Measurements from ENCODE around the gene NUDT17. TPM values are rescaled to one million over a fixed set of nuclear protein-coding genes. Genes with fewer than 3 reads are reported as not detected.
"Not testable (repeated sequence)": the region's sequence is repeated elsewhere in the genome, so short reads cannot be mapped to it uniquely, and the experiment has no call there.

NUDT17 gene
- 1 to 10 TPM; 2.1 to 2.2 TPM for total RNA-seq
- 2.4 to 6.4 reads per million in 2 donors for total RNA-seq

- DNase-seq, result peak; percentile 63 to 72 (median 67)
- no peaks in the 10 kb centered on the region for H3K36me3 Mint-ChIP-seq (ENCODE audit: low read depth)
- H3K4me1 Mint-ChIP-seq, result peaks cover 7% of the 10 kb centered on the region
- H3K27ac Mint-ChIP-seq, result no peak within 1 kb of the TSS
- no peak within 1 kb of the TSS for H3K4me3 Mint-ChIP-seq
- no peaks in the 10 kb centered on the region for H3K9me3 ChIP-seq (ENCODE audit: control insufficient read depth, low read length, poor library complexity, severe bottlenecking)
- no peaks in the 10 kb centered on the region for H3K27me3 Mint-ChIP-seq
- peak; percentile 85 for ATAC-seq
Observed at GRCh38 chr1:145845514-145846161, at the start of gene NUDT17. Gene NUDT17 (plus strand): TSS chr1:145845630. CDS start chr1:145845641, 11 bp downstream.

GRCh38 chr1:145796753-145797152 is 48.7 kb upstream of the NUDT17 start:
- H3K27ac Mint-ChIP-seq, result no peak overlapping the region
- DNase-seq (no peak), ATAC-seq (no peak)
- peaks cover 4% of the 10 kb centered on the region for H3K36me3 Mint-ChIP-seq (ENCODE audit: low read depth)
- H3K4me1 Mint-ChIP-seq, result peaks cover 19% of the 10 kb centered on the region
- no peaks in the 10 kb centered on the region for H3K27me3 Mint-ChIP-seq
- peaks cover 4% of the 10 kb centered on the region for H3K9me3 ChIP-seq (ENCODE audit: control insufficient read depth, low read length, poor library complexity, severe bottlenecking)
- no peak overlapping the region for H3K4me3 Mint-ChIP-seq

GRCh38 chr1:145799806-145800205 is 45.6 kb upstream of the NUDT17 start:
- peaks cover 4% of the 10 kb centered on the region for H3K9me3 ChIP-seq (ENCODE audit: control insufficient read depth, low read length, poor library complexity, severe bottlenecking)
- ATAC-seq (no peak), DNase-seq (no peak)
- no peaks in the 10 kb centered on the region for H3K36me3 Mint-ChIP-seq (ENCODE audit: low read depth)
- H3K27me3 Mint-ChIP-seq, result no peaks in the 10 kb centered on the region
- H3K4me1 Mint-ChIP-seq, result peaks cover 26% of the 10 kb centered on the region
- H3K27ac Mint-ChIP-seq, result no peak overlapping the region
- H3K4me3 Mint-ChIP-seq, result no peak overlapping the region

GRCh38 chr1:145804235-145805045 is 41.0 kb upstream of the NUDT17 start:
- H3K9me3 ChIP-seq (ENCODE audit: control insufficient read depth, low read length, poor library complexity, severe bottlenecking), result no peaks in the 10 kb centered on the region
- no peak for ATAC-seq
- no peak overlapping the region for H3K4me3 Mint-ChIP-seq
- H3K4me1 Mint-ChIP-seq, result peaks cover 35% of the 10 kb centered on the region
- no peaks in the 10 kb centered on the region for H3K27me3 Mint-ChIP-seq
- H3K27ac Mint-ChIP-seq, result no peak overlapping the region
- H3K36me3 Mint-ChIP-seq (ENCODE audit: low read depth), result peaks cover 3% of the 10 kb centered on the region
- no peak for DNase-seq

GRCh38 chr1:145805057-145805456 is 40.4 kb upstream of the NUDT17 start:
- no peak overlapping the region for H3K4me3 Mint-ChIP-seq
- H3K27ac Mint-ChIP-seq, result no peak overlapping the region
- peaks cover 33% of the 10 kb centered on the region for H3K4me1 Mint-ChIP-seq

GRCh38 chr1:145806408-145806807 is 39.0 kb upstream of the NUDT17 start:
- no peak for DNase-seq
- H3K9me3 ChIP-seq (ENCODE audit: control insufficient read depth, low read length, poor library complexity, severe bottlenecking), result no peaks in the 10 kb centered on the region
- Mint-ChIP-seq H3K4me3 (no peak overlapping the region), H3K36me3 (ENCODE audit: low read depth) (peaks cover 3% of the 10 kb centered on the region), H3K27me3 (no peaks in the 10 kb centered on the region), H3K4me1 (peaks cover 28% of the 10 kb centered on the region), H3K27ac (no peak overlapping the region)
- no peak for ATAC-seq

More at GRCh38 chr1:145805057-145805456, 40.4 kb upstream of the NUDT17 start:
- no peaks in the 10 kb centered on the region for H3K27me3 Mint-ChIP-seq
- H3K36me3 Mint-ChIP-seq (ENCODE audit: low read depth), result peaks cover 3% of the 10 kb centered on the region
- no peak for ATAC-seq
- DNase-seq, result no peak
- H3K9me3 ChIP-seq (ENCODE audit: control insufficient read depth, low read length, poor library complexity, severe bottlenecking), result no peaks in the 10 kb centered on the region

GRCh38 chr1:145806844-145807243 is 38.6 kb upstream of the NUDT17 start:
- no peaks in the 10 kb centered on the region for H3K9me3 ChIP-seq (ENCODE audit: control insufficient read depth, low read length, poor library complexity, severe bottlenecking)
- no peak for DNase-seq
- ATAC-seq, result no peak
- Mint-ChIP-seq H3K4me1 (peaks cover 25% of the 10 kb centered on the region), H3K27ac (no peak overlapping the region), H3K4me3 (no peak overlapping the region), H3K36me3 (ENCODE audit: low read depth) (peaks cover 3% of the 10 kb centered on the region), H3K27me3 (no peaks in the 10 kb centered on the region)

GRCh38 chr1:145812977-145813810 is 32.2 kb upstream of the NUDT17 start:
- not testable (repeated sequence) for H3K36me3 Mint-ChIP-seq (ENCODE audit: low read depth); H3K4me1 Mint-ChIP-seq; H3K9me3 ChIP-seq (ENCODE audit: control insufficient read depth, low read length, poor library complexity, severe bottlenecking); H3K27me3 Mint-ChIP-seq; H3K27ac Mint-ChIP-seq; DNase-seq; ATAC-seq; H3K4me3 Mint-ChIP-seq

GRCh38 chr1:145818095-145818494 is 27.3 kb upstream of the NUDT17 start:
- not testable (repeated sequence) for H3K27me3 Mint-ChIP-seq; H3K36me3 Mint-ChIP-seq (ENCODE audit: low read depth); H3K4me3 Mint-ChIP-seq; H3K9me3 ChIP-seq (ENCODE audit: control insufficient read depth, low read length, poor library complexity, severe bottlenecking); H3K27ac Mint-ChIP-seq; DNase-seq; H3K4me1 Mint-ChIP-seq
- ATAC-seq, result peak; percentile 46

- peak overlapping the region; percentile 94 for H3K27ac Mint-ChIP-seq
- H3K27me3 Mint-ChIP-seq; H3K4me3 Mint-ChIP-seq; H3K9me3 ChIP-seq (ENCODE audit: control insufficient read depth, low read length, poor library complexity, severe bottlenecking); H3K36me3 Mint-ChIP-seq (ENCODE audit: low read depth); ATAC-seq; DNase-seq: not testable (repeated sequence)
- H3K4me1 Mint-ChIP-seq, result peaks cover 19% of the 10 kb centered on the region
Observed at GRCh38 chr1:145822779-145823331, 22.6 kb upstream of the NUDT17 start.

GRCh38 chr1:145823565-145824498 is 21.6 kb upstream of the NUDT17 start, which contains the start of the genes POLR3C and RNF115:
Gene POLR3C (plus strand): TSS chr1:145824200. CDS start chr1:145825777, 1,577 bp downstream.
Gene RNF115 (minus strand): TSS chr1:145824095. CDS start chr1:145823873, 222 bp downstream.
- Mint-ChIP-seq H3K4me1 (peaks cover 28% of the 10 kb centered on the region), H3K27me3 (no peaks in the 10 kb centered on the region), H3K36me3 (ENCODE audit: low read depth) (peaks cover 9% of the 10 kb centered on the region), H3K27ac (peak within 1 kb of the TSS; percentile 94), H3K4me3 (peak within 1 kb of the TSS; percentile 97)
- ATAC-seq (peak; percentile 97), DNase-seq (peak; percentile 75 to 81 (median 78))
- no peaks in the 10 kb centered on the region for H3K9me3 ChIP-seq (ENCODE audit: control insufficient read depth, low read length, poor library complexity, severe bottlenecking)

- H3K27me3 Mint-ChIP-seq, result no peaks in the 10 kb centered on the region
- peaks cover 32% of the 10 kb centered on the region for H3K4me1 Mint-ChIP-seq
- H3K4me3 Mint-ChIP-seq, result peak overlapping the region; percentile 97
- no peak for DNase-seq
- no peaks in the 10 kb centered on the region for H3K9me3 ChIP-seq (ENCODE audit: control insufficient read depth, low read length, poor library complexity, severe bottlenecking)
- H3K27ac Mint-ChIP-seq, result peak overlapping the region; percentile 94
- peaks cover 12% of the 10 kb centered on the region for H3K36me3 Mint-ChIP-seq (ENCODE audit: low read depth)
- no peak for ATAC-seq
Observed at GRCh38 chr1:145824499-145824842, 21.0 kb upstream of the NUDT17 start.
